Smooth muscle cell (in vitro differentiated cells): ENCODE measurements around the gene TSPAN14. TPM values are rescaled to one million over a fixed set of nuclear protein-coding genes. Genes with fewer than 3 reads are reported as not detected.

Source experiments
- DNase-seq: peaks from one replicate; lab custom pipeline; 2025; ENCODE audit not compliant: unreplicated experiment; lab: John Stamatoyannopoulos, UW
- H2AFZ ChIP-seq: fragments of 200-600 bp; sonication (generic); 2 replicates; pipeline ENCODE4 v1.6.0; 2016; ENCODE audit warnings: antibody characterized with exemption, low read depth, mild to moderate bottlenecking
- H3F3A ChIP-seq: fragments of 200-600 bp; sonication (generic); 2 replicates; pipeline ENCODE4 v1.6.0; 2017; ENCODE audit warnings: antibody characterized with exemption, low read depth
- H3K27ac ChIP-seq: fragments of 200-600 bp; sonication (generic); 2 replicates; pipeline ENCODE4 v1.5.1; 2016; ENCODE audit warnings: low read depth, mild to moderate bottlenecking
- H3K27me3 ChIP-seq: fragments of 200-600 bp; sonication (generic); 2 replicates; pipeline ENCODE4 v1.6.1; 2016; ENCODE audit warnings: low read depth, mild to moderate bottlenecking
- H3K36me3 ChIP-seq: fragments of 200-600 bp; sonication (generic); 2 replicates; pipeline ENCODE4 v1.5.1; 2016; ENCODE audit warnings: low read depth
- H3K4me1 ChIP-seq: fragments of 200-600 bp; sonication (generic); 2 replicates; pipeline ENCODE4 v1.5.1; 2016; ENCODE audit warnings: low read depth
- H3K4me2 ChIP-seq: fragments of 200-600 bp; sonication (generic); 2 replicates; pipeline ENCODE4 v1.6.0; 2016; ENCODE audit warnings: mild to moderate bottlenecking
- H3K4me3 ChIP-seq: fragments of 200-600 bp; sonication (generic); 2 replicates; pipeline ENCODE4 v1.5.1; 2016; ENCODE audit warnings: mild to moderate bottlenecking
- H3K79me2 ChIP-seq: fragments of 200-600 bp; sonication (generic); 2 replicates; pipeline ENCODE4 v1.6.0; 2016; ENCODE audit warnings: low read depth, mild to moderate bottlenecking
- H3K9ac ChIP-seq: fragments of 200-600 bp; sonication (generic); 2 replicates; pipeline ENCODE4 v1.6.0; 2016; ENCODE audit warnings: low read depth
- H3K9me3 ChIP-seq: fragments of 200-600 bp; sonication (generic); replicated peaks from 2 replicates; pipeline ENCODE4 v1.5.1; 2016; ENCODE audit warnings: low read depth
- H4K20me1 ChIP-seq: fragments of 200-600 bp; sonication (generic); 2 replicates; pipeline ENCODE4 v1.6.0; 2016; ENCODE audit warnings: low read depth
- CTCF ChIP-seq: fragments of 200-600 bp; sonication (generic); IDR thresholded peaks from 2 replicates; pipeline ENCODE4 v1.5.1; 2017; ENCODE audit warnings: borderline replicate concordance, mild to moderate bottlenecking, antibody characterized with exemption; ENCODE audit not compliant: insufficient read depth, poor library complexity, severe bottlenecking
- WGBS: methylation state at CpG from one replicate; pipeline ENCODE4 v1.1.7; 2016; ENCODE audit warnings: low lambda C conversion rate; 5-methylcytosine and 5-hydroxymethylcytosine counted together
- polyA plus RNA-seq: library from polyadenylated mRNA; unstranded; fragments of >200 nt; fragmentation: Nextera tagmentation; extraction: Ambion mirVana; gene quantifications from 2 replicates; pipeline ENCODE4 v1.2.1, GENCODE V29; 2016
- total RNA-seq: library from RNA; depleted of rRNA; stranded (reverse); fragments of >200 nt; gene quantifications from 2 replicates; pipeline ENCODE4 v1.2.3, GENCODE V29; 2014

TSPAN14 gene
- total and polyA plus RNA-seq, 2 experiments from 2014 or later = 42.7 to 46.3 TPM

- Histone ChIP-seq H3K9me3 (no peaks in the 10 kb centered on the region), H3K27me3 (no peaks in the 10 kb centered on the region), H2AFZ (no peak overlapping the region), H3K27ac (peak overlapping the region; percentile 63), H3K4me3 (no peak overlapping the region), H3K79me2 (peaks cover 96% of the 10 kb centered on the region), H4K20me1 (peaks cover 87% of the 10 kb centered on the region), H3F3A (peaks cover 15% of the 10 kb centered on the region), H3K4me1 (peaks cover 86% of the 10 kb centered on the region), H3K4me2 (peak overlapping the region; percentile 62), H3K9ac (no peak overlapping the region), H3K36me3 (no peaks in the 10 kb centered on the region)
- 52% methylated on average over 14 of the region's 14 CpGs for WGBS
- DNase-seq = no peak
- TF ChIP-seq CTCF = no peak
These were observed 10.7 kb downstream of the TSPAN14 start for GRCh38 chr10:80464557-80465450.

- Histone ChIP-seq H4K20me1 (peaks cover 86% of the 10 kb centered on the region), H3K27me3 (no peaks in the 10 kb centered on the region), H3K4me1 (peaks cover 80% of the 10 kb centered on the region), H3F3A (peaks cover 15% of the 10 kb centered on the region), H3K9me3 (no peaks in the 10 kb centered on the region), H3K4me3 (no peak overlapping the region), H3K9ac (no peak overlapping the region), H3K27ac (peak overlapping the region; percentile 63), H3K79me2 (peaks cover 96% of the 10 kb centered on the region), H3K4me2 (peak overlapping the region; percentile 62), H3K36me3 (no peaks in the 10 kb centered on the region), H2AFZ (no peak overlapping the region)
- TF ChIP-seq CTCF = no peak
- WGBS = 76% methylated on average over 3 of the region's 3 CpGs
- no peak for DNase-seq
These were observed 11.3 kb downstream of the TSPAN14 start for GRCh38 chr10:80465451-80465835.

- peaks cover 74% of the 10 kb centered on the region for H3K4me1 ChIP-seq
These were observed 11.9 kb downstream of the TSPAN14 start for GRCh38 chr10:80465839-80466590.

More at GRCh38 chr10:80465839-80466590, 11.9 kb downstream of the TSPAN14 start:
- no peak for DNase-seq
- Histone ChIP-seq H3K4me2 (peak overlapping the region; percentile 51), H2AFZ (no peak overlapping the region), H3F3A (peaks cover 15% of the 10 kb centered on the region), H3K27me3 (no peaks in the 10 kb centered on the region), H3K27ac (peak overlapping the region; percentile 9), H3K9ac (no peak overlapping the region), H3K36me3 (no peaks in the 10 kb centered on the region), H3K4me3 (no peak overlapping the region), H4K20me1 (peaks cover 84% of the 10 kb centered on the region), H3K9me3 (no peaks in the 10 kb centered on the region), H3K79me2 (peaks cover 94% of the 10 kb centered on the region)
- TF ChIP-seq CTCF = no peak
- WGBS = 93% methylated on average over 10 of the region's 10 CpGs
